NCI-H345 treated with DMSO at 0.1 percent for 48 hours (cell line): ENCODE measurements around the gene EDRF1.
"Not testable (repeated sequence)": the region's sequence is repeated elsewhere in the genome, so short reads cannot be mapped to it uniquely, and the experiment has no call there.

Source experiments
- DNase-seq: peaks from one replicate; lab custom pipeline; 2025; ENCODE audit not compliant: unreplicated experiment; lab: John Stamatoyannopoulos, UW

The EDRF1 gene

DNA sequence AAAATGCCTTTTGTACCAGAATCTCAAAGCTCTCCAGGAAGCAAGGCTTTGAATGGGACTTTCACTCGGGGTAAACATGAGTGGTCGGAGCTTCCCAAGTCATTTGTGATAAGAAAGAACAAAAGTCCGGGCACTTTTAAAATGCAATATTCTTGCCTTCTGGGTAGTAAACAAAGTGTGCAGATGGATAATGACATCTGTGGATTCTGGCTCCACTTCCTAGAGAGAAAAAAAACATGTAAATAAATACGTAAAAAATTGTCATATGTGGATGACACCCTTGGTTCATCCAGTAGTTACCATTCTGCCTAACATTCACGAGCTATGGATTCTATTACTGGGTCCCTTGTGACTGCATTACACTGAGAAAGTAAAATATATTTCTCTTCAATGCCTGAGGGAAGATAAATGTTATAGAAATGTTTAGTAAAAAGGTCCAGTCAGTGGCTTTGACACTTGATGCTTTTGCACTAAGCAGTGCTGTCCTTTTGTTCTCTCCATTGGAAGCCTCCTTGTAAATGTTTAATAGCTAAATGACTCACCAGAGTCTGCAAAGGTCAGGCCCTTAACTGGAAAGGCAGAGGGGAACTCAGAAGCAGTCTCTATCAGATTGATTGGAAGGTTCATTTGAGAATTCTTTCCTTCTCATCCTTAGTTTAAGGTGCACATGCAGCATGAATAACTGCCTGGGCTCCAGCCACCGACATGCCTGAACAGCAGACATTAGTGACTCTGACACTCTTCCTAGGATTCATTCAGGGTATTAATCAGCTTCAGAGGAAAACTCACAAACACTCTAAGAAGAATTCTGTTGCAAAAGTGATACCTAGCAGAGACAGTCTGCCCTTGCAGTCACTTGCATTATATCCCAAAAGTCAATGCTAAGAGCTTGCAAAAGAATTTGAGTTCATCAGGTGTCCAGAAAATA lies 11.7 kb upstream of the EDRF1 start:
- no peak for DNase-seq

- no peak for DNase-seq
These were observed 10.5 kb upstream of the EDRF1 start for GRCh38 chr10:125708971-125709503.

GRCh38 chr10:125709553-125710474 lies 9.7 kb upstream of the EDRF1 start:
- no peak for DNase-seq

DNA sequence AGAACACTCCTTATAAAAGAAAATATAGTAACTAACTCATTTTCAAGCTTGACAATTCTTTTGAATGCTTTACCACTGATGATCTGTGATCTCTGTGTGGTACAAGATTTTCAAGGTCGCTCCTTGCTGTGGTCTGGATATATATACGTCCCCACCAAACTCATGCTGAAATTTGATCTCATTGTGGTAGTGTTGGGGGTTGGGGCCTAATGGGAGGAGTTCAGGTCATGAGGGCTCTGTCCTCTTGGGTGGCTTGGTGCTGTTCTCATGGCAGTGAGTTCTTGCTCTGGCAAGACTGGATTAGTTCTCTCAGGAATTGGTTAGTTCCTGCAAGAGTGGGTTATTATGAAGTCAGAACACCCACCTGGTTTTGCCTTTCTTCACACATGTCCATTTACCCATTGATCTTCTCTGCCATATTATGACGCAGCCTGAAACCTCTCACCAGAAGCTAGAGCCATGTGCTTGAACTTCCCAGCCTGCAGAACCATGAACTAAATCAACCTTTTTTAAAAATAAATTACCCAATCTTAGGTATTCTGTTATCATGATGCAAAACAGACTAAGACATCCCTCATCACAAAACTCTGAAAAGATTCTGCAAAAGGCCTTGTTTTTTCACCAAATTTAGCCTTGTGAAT lies 8.3 kb upstream of the EDRF1 start:
- DNase-seq = no peak

DNA sequence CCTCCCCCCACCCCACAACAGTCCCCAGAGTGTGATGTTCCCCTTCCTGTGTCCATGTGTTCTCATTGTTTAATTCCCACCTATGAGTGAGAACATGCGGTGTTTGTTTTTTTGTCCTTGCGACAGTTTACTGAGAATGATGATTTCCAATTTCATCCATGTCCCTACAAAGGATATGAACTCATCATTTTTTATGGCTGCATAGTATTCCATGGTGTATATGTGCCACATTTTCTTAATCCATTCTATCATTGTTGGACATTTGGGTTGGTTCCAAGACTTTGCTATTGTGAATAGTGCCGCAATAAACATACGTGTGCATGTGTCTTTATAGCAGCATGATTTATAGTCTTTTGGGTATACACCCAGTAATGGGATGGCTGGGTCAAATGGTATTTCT lies 4.8 kb upstream of the EDRF1 start:
- not testable (repeated sequence) for DNase-seq

GRCh38 chr10:125720002-125720382 lies 483 bp downstream of the EDRF1 start:
- no peak for DNase-seq

DNA sequence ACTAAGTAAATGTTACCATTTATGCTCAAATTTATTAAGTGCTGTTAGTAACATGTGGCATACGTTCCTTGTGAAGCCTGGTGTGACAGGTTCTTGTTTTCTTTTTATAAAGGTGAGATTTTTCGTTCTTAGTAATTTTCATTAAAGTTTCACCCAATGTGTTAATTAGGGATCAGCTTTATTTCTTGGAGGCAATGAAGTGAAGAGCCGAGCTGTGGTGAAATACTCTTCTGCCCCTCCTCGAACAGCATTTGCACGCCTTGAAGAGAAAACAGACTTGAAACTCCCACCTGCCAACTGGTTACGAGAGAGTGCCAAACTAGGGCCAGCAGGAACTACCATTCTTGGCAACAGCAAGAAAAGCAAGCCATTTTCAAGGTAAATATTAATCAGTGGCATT lies 1.5 kb downstream of the EDRF1 start:
- no peak for DNase-seq

DNA sequence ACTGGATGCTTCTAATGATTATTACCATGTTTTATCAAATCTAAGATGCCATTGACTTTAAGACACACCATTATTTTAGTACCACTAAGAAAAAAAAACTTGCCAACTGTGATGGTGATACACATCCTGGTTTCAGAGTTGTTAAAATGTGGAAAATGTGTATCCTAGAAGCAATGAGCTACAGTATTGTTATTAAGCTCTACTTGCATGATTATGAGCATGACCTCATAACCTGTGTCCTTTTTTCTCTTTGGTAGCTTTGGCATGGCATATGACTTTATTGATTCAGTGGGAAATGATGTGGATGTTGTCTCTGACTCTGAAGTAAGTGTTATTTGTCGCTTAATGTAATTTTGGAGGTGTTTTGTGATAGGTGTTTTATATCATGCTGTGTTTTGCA lies 3.3 kb downstream of the EDRF1 start:
- no peak for DNase-seq

GRCh38 chr10:125726914-125727313 lies 7.4 kb downstream of the EDRF1 start:
- no peak for DNase-seq

DNA sequence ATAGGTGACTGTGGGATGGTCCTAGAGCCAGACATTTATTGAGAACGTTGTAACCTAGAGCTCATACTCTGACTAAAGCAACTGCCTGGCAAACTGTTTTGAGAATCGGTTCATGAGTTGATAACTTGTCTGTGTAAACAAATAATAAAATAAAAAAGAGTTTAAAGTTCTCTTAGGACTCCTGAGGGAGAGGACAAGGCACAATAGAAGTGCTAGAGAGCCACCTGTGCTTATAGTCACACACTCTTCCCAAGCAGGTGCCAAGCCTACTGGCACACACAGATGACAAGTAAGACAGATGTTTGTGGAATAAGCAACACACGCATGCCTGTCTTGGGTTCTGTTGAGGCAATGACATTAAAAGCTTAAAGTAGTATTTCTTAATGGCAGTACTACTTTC lies 7.9 kb downstream of the EDRF1 start:
- DNase-seq = no peak

- no peak for DNase-seq
These were observed 14.6 kb downstream of the EDRF1 start for GRCh38 chr10:125734148-125734547.

DNA sequence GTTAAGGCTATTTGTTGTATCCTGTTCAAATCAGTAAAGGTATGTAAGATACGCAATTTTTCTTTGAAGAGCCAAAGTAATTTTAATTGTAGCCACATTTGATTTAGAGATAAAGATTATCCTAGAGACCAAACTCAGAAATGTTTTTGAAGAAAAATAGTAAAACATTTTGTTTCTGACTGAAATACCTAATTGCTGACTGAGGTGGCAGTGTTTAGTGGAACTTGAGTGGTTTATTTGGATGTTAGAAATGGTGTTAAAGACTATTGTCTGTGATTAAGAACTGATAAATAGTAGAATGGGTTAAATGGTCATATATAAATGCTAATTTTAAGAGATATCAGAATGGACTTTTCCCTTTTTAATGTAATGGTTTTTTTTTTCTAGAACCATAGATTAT lies 15.3 kb downstream of the EDRF1 start:
- no peak for DNase-seq

- no peak for DNase-seq
These were observed 18.7 kb downstream of the EDRF1 start for GRCh38 chr10:125738206-125738605.

- DNase-seq = no peak
These were observed 20.6 kb downstream of the EDRF1 start for GRCh38 chr10:125739994-125740679.

- DNase-seq = no peak
These were observed 23.0 kb downstream of the EDRF1 start for GRCh38 chr10:125742465-125742864.

GRCh38 chr10:125744909-125745308 lies 25.4 kb downstream of the EDRF1 start:
- no peak for DNase-seq

GRCh38 chr10:125747417-125747816 lies 27.9 kb downstream of the EDRF1 start:
- no peak for DNase-seq

GRCh38 chr10:125756196-125756595 lies 36.7 kb downstream of the EDRF1 start:
- no peak for DNase-seq

DNA sequence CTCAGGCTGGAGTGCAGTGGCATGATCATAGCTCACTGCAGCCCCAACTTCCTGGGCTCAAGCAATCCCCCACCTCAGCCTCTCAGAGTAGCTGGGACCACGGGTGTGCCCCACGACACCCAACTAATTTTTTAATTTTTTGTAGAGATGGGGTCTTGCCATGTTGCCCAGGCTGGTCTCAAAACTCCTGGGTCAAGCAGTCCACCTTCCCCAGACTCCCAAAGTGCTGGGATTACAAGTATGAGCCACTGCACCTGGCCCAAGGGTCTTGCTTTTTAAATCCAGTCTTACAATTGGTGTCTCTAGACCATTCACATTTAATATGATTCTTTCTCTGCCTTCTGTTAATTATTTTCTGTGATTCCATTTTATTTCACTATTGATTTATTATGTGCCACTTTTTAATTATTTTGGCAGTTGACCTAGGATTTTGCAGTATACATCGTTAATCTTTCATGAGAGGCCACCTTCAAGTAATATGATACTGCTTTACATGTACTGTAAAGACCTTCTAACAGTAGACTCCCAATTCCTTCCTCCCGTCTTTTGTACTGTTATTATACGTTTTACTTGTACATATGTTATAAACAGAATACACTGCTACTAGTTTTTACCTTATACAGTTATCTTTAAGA lies 37.5 kb downstream of the EDRF1 start:
- no peak for DNase-seq

DNA sequence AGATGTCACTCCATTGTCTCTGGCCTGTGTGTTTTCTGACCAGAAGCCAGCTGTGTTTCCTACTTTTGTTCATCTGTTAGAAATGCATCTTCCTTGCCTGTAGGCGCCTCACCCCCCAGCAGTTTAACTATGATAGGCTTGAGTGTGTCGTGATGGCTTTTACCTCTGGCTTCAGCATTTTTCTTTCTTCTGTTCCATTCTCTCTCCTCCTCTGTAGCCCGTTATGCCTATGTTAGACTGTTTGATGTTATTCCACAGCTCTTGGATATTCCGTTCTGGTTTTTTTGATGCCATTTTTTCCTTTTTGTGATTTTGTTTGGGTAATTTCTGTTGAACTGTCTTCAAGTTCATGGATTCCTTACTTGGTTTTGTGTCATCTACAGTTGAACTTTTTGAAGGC lies 38.2 kb downstream of the EDRF1 start:
- DNase-seq = no peak
